HepG2 (cell line): ENCODE results near the gene HRG. TPM values are rescaled to one million over a fixed set of nuclear protein-coding genes. Genes with fewer than 3 reads are reported as not detected.

Experiments
- BRF2 ChIP-seq: sonication (generic); formaldehyde crosslinking; IDR thresholded peaks from 2 replicates; pipeline ENCODE4 v1.8.1; 2022; ENCODE audit warnings: mild to moderate bottlenecking, missing genetic modification reagents
- DPF2 ChIP-seq: sonication (generic); formaldehyde crosslinking; IDR thresholded peaks from 2 replicates; pipeline ENCODE4 v1.4.0; 2020; ENCODE audit warnings: mild to moderate bottlenecking, low read depth, missing genetic modification reagents, borderline replicate concordance
- FOXA1 ChIP-seq, 2 experiments: fragments of 450-650 bp in 1 of 2; sonication (generic) in 1 of 2; formaldehyde crosslinking in 1 of 2; IDR thresholded peaks; 2 replicates each; pipeline versions ENCODE4 v1.4.0 to v1.6.1; 2016 to 2020; ENCODE audit warnings: missing genetic modification reagents in 1 of 2
- HOXA5 ChIP-seq: sonication (generic); formaldehyde crosslinking; IDR thresholded peaks from 2 replicates; pipeline ENCODE4 v1.4.0; 2020; ENCODE audit warnings: missing genetic modification reagents
- KAT2B ChIP-seq: fragments of 150-350 bp; IDR thresholded peaks from 2 replicates; pipeline ENCODE4 v1.6.1; 2014; ENCODE audit warnings: low read depth, low read length, borderline replicate concordance
- KDM4B ChIP-seq: sonication (generic); formaldehyde crosslinking; IDR thresholded peaks from 2 replicates; pipeline ENCODE4 v1.4.0; 2020; ENCODE audit warnings: missing genetic modification reagents
- MTF1 ChIP-seq: sonication (generic); formaldehyde crosslinking; IDR thresholded peaks from 2 replicates; pipeline ENCODE4 v1.5.0; 2020; ENCODE audit warnings: missing genetic modification reagents
- NAIF1 ChIP-seq: sonication (generic); formaldehyde crosslinking; IDR thresholded peaks from 2 replicates; pipeline ENCODE4 v1.5.0; 2020; ENCODE audit warnings: mild to moderate bottlenecking, missing genetic modification reagents, borderline replicate concordance
- NFIC ChIP-seq: IDR thresholded peaks from 2 replicates; pipeline ENCODE4 v1.6.1; 2012; ENCODE audit warnings: mild to moderate bottlenecking, low read length, inconsistent platforms
- PATZ1 ChIP-seq: sonication (generic); formaldehyde crosslinking; IDR thresholded peaks from 2 replicates; pipeline ENCODE4 v1.4.0; 2020; ENCODE audit warnings: missing genetic modification reagents
- PBX3 ChIP-seq: sonication (generic); formaldehyde crosslinking; IDR thresholded peaks from 2 replicates; pipeline ENCODE4 v1.8.1; 2023; ENCODE audit warnings: missing genetic modification reagents, inconsistent platforms, borderline replicate concordance
- PHF21A ChIP-seq: sonication (generic); formaldehyde crosslinking; IDR thresholded peaks from 2 replicates; pipeline ENCODE4 v1.5.0; 2020; ENCODE audit warnings: mild to moderate bottlenecking, missing genetic modification reagents
- POGZ ChIP-seq: sonication (generic); formaldehyde crosslinking; IDR thresholded peaks from 2 replicates; pipeline ENCODE4 v1.4.0; 2020; ENCODE audit warnings: mild to moderate bottlenecking, missing genetic modification reagents
- SMAD1 ChIP-seq: sonication (generic); formaldehyde crosslinking; IDR thresholded peaks from 2 replicates; pipeline ENCODE4 v1.4.0; 2020; ENCODE audit warnings: missing genetic modification reagents, low read depth, mild to moderate bottlenecking, borderline replicate concordance
- SP1 ChIP-seq, 2 experiments: fragments of 450-650 bp in 1 of 2; sonication (generic) in 1 of 2; formaldehyde crosslinking in 1 of 2; IDR thresholded peaks; 2 replicates each; pipeline versions ENCODE4 v1.4.0 to v1.6.1; 2016 to 2020; ENCODE audit warnings: missing genetic modification reagents in 1 of 2
- SSRP1 ChIP-seq: IDR thresholded peaks from 2 replicates; pipeline ENCODE4 v1.6.1; 2016; ENCODE audit warnings: control low read depth
- TBL1XR1 ChIP-seq: fragments of 150-350 bp; IDR thresholded peaks from 2 replicates; pipeline ENCODE4 v1.6.1; 2014; ENCODE audit warnings: borderline replicate concordance, low read length; ENCODE audit not compliant: partially characterized antibody
- TCF7 ChIP-seq: sonication (generic); IDR thresholded peaks from 2 replicates; pipeline ENCODE4 v1.6.1; 2016; ENCODE audit warnings: antibody characterized with exemption, low read depth
- TCF7L2 ChIP-seq: IDR thresholded peaks from 2 replicates; pipeline ENCODE4 v1.6.1; 2011; ENCODE audit warnings: mild to moderate bottlenecking, low read depth, low read length, moderate library complexity
- TMF1 ChIP-seq: sonication (generic); formaldehyde crosslinking; IDR thresholded peaks from 2 replicates; pipeline ENCODE4 v1.8.1; 2022; ENCODE audit warnings: low read depth, missing genetic modification reagents
- ZNF20 ChIP-seq: sonication (generic); formaldehyde crosslinking; IDR thresholded peaks from 2 replicates; pipeline ENCODE4 v1.4.0; 2020; ENCODE audit warnings: mild to moderate bottlenecking, moderate library complexity, missing genetic modification reagents
- ZNF251 ChIP-seq: sonication (generic); formaldehyde crosslinking; IDR thresholded peaks from 2 replicates; pipeline ENCODE4 v1.9.0; 2021; ENCODE audit warnings: mild to moderate bottlenecking, missing genetic modification reagents
- ZNF274 ChIP-seq: sonication (generic); formaldehyde crosslinking; IDR thresholded peaks from 2 replicates; pipeline ENCODE4 v1.5.1; 2020; ENCODE audit warnings: mild to moderate bottlenecking, missing genetic modification reagents
- ZNF430 ChIP-seq: sonication (generic); formaldehyde crosslinking; IDR thresholded peaks from 2 replicates; pipeline ENCODE4 v1.9.0; 2021; ENCODE audit warnings: mild to moderate bottlenecking, missing genetic modification reagents
- ZNF44 ChIP-seq: sonication (generic); formaldehyde crosslinking; IDR thresholded peaks from 2 replicates; pipeline ENCODE4 v1.5.1; 2020; ENCODE audit warnings: mild to moderate bottlenecking, missing genetic modification reagents
- ZNF720 ChIP-seq: sonication (generic); formaldehyde crosslinking; IDR thresholded peaks from 2 replicates; pipeline ENCODE4 v1.4.0; 2020; ENCODE audit warnings: missing genetic modification reagents
- ZNF747 ChIP-seq: sonication (generic); formaldehyde crosslinking; IDR thresholded peaks from 2 replicates; pipeline ENCODE4 v1.8.1; 2023; ENCODE audit warnings: missing genetic modification reagents, mild to moderate bottlenecking, borderline replicate concordance
- ZNF879 ChIP-seq: sonication (generic); formaldehyde crosslinking; IDR thresholded peaks from 2 replicates; pipeline ENCODE4 v1.8.1; 2023; ENCODE audit warnings: missing genetic modification reagents
- polyA plus RNA-seq, 8 experiments: library from polyadenylated mRNA; depleted of rRNA in 3 of 8; stranded (reverse) in 7 of 8; unstranded in 1 of 8; fragments of >200 nt; fragmentation: Illumina TruSeq in 4 of 8; extraction: Trizol in 4 of 8; gene quantifications; 2 replicates each; pipeline versions ENCODE4 v1.2.1 to v1.2.3, GENCODE V29; 2011 to 2016; ENCODE audit warnings: low read depth in 4 of 8, missing spikeins in 1 of 8, mixed read lengths in 1 of 8; ENCODE audit not compliant: insufficient read depth in 1 of 8
- total RNA-seq, 5 experiments: library from RNA; depleted of rRNA; stranded (reverse); fragments of >200 nt; fragmentation: Illumina TruSeq; extraction: Trizol; gene quantifications; 2 replicates each; pipeline ENCODE4 v1.2.3, GENCODE V29; 2016; ENCODE audit warnings: low read depth in 1 of 5

Gene HRG
- total and polyA plus RNA-seq, 2 of the 13 experiments (the other 11 are each of a cell fraction or from before 2014, with no cell fraction given): 0.09 to 0.11 TPM

- TF ChIP-seq SMAD1 (CRISPR knock-in tag): no peak
- no peak for TF ChIP-seq ZNF879 (CRISPR knock-in tag)
- peak; percentile 62 for TF ChIP-seq SSRP1 (CRISPR knock-in tag)
- TF ChIP-seq ZNF274: no peak
- peak; percentile 53 for TF ChIP-seq TCF7
- no peak for TF ChIP-seq MTF1
- no peak for TF ChIP-seq SP1 (IDR thresholded peaks at IDR 0.05)
- TF ChIP-seq SP1 (CRISPR knock-in tag; IDR thresholded peaks at IDR 0.05): no peak
- TF ChIP-seq TMF1 (CRISPR knock-in tag): no peak; the same call in 1 of the 2 replicates
- no peak for TF ChIP-seq TCF7L2
- TF ChIP-seq NFIC: peak; percentile 68
- TF ChIP-seq ZNF251 (CRISPR knock-in tag): no peak
- TF ChIP-seq ZNF20 (CRISPR knock-in tag): no peak
- peak; percentile 35; the same call in 1 of the 2 replicates for TF ChIP-seq ZNF747
- peak; percentile 65; the same call in 1 of the 2 replicates for TF ChIP-seq BRF2 (CRISPR knock-in tag)
- no peak for TF ChIP-seq KAT2B
- peak; percentile 86 for TF ChIP-seq DPF2 (CRISPR knock-in tag)
- TF ChIP-seq PHF21A (CRISPR knock-in tag): peak; percentile 97
- 0 out of 2 replicates have a peak, but pooled peaks have one; percentile 10 for TF ChIP-seq ZNF430
- TF ChIP-seq PBX3: no peak
- TF ChIP-seq TBL1XR1: peak; percentile 91
- TF ChIP-seq POGZ (CRISPR knock-in tag): peak; percentile 28
- TF ChIP-seq ZNF44: 0 out of 2 replicates have a peak, but pooled peaks have one; percentile 33
- TF ChIP-seq FOXA1 (IDR thresholded peaks at IDR 0.05): no peak
- TF ChIP-seq FOXA1 (CRISPR knock-in tag; IDR thresholded peaks at IDR 0.05): peak; percentile 82
- TF ChIP-seq ZNF720 (CRISPR knock-in tag): no peak
- peak; percentile 50; the same call in 1 of the 2 replicates for TF ChIP-seq HOXA5 (CRISPR knock-in tag)
- peak; percentile 99 for TF ChIP-seq PATZ1 (CRISPR knock-in tag)
- no peak for TF ChIP-seq NAIF1 (CRISPR knock-in tag)
- TF ChIP-seq KDM4B: 0 out of 2 replicates have a peak, but pooled peaks have one; percentile 69
Measured at GRCh38 chr3:186630950-186631641, 34.7 kb upstream of the HRG start (continued).
